ENCODE results near the gene IL3.

The IL3 gene

DNA sequence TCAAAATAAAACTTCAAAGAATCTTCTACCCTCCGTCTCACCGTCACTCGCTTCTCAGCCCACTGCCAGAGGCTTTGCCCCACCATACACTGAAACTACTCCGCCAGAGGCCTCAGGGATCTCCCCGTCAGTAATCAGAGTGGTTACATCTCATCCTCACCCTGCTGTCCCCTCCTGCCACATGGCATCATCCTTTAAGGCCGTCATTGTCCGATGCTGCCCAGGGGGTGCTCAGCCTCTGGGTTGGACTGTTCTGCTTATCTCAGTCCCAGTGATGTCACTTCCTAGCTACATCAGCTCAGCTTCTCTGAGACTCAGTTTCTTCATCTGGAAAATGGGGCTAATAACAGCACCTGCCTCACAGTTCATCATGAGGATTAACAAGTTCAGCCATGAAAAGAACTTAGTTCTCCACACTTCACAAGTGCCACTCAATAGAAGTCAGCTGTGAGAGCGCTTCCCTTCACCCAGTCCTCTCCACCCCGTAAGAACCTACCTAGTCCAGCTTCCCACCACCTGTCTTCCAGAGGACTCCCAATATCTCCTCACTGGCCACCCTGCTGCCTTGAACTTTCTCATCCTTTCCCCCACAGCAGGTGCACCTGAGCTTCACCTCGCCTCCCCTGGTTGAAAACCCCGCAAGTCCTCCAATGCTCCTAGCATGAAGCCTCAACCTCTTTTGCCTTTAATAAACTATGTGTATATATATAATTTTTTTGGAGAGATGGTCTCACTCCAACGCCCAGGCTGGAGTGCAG, 2.8 kb upstream of the IL3 start:
- no peak for DNase-seq

DNA sequence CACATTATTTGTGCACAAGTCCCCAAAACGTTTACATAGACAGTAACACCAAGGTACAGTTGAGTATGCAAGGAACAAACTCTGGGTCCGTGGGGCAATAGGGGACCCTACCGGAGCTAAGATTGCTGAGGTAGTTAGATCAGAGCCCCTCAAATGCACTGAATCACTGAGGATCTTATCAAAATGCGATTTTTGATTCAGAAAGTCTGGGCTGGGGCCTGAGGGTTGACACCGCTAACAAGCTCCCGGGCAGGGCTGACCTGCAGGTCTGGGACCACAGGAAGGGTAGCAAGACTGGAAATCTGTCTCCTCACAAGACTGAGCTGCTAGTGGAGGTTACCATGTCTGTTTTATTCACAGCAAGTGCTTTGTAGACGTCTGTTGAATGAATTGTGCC, 1.8 kb upstream of the IL3 start:
- DNase-seq: no peak

DNA sequence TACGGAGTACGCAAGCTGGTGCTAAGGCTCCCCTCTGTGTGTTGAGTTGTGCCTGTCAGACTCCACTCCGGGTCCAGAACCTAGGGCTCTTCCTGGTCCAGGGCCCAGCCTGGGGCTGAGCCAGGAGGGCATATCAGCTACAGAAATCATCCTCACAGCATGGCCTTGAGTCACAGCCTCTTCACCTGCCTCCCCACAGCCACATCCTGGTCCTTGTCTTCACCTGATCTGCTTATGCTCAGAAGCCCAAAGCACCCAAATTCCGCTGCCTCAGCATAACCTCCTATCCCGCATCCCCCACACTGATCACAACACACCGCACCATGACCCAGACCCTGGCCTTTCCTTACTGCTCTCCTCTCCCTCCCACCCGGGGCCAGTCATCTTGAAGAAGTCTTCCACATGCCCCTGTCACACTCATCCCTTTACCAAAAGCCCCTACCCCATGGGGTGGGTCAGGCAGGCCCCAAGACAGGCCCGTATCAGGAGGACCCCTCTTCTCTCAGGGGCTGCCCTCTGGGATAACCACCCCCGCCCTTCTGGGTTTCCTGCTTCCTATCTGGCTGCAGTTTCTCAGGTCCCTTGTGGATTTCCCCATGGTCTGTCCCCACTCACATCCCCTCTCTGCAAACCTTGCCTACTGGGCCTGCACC, 1.3 kb upstream of the IL3 start:
- no peak for DNase-seq

DNA sequence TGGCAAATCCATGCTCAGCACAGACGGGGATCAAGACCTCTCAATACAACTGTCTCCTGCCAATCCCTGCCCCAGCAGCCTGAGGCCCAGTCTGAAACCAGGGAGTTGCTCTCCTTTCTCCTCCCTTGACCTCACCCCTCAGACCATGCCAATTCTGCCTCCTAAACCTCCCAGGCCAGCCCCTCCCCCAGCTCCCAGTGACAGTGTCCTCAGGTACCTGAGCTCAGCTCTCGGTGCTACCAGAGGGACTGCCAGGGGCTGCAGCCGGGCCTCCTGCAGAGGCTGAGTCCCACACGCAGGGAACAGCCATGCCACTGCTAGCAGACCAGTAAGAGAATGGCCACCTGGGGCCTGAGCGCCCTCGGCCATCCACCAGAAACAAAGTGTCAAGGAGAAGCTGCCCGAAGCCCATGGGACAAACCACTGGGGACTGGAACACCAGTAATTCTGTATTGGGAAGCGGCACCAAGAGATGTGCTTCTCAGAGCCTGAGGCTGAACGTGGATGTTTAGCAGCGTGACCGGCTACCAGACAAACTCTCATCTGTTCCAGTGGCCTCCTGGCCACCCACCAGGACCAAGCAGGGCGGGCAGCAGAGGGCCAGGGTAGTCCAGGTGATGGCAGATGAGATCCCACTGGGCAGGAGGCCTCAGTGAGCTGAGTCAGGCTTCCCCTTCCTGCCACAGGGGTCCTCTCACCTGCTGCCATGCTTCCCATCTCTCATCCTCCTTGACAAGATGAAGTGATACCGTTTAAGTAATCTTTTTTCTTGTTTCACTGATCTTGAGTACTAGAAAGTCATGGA, 557 bp upstream of the IL3 start:
- DNase-seq: no peak

DNA sequence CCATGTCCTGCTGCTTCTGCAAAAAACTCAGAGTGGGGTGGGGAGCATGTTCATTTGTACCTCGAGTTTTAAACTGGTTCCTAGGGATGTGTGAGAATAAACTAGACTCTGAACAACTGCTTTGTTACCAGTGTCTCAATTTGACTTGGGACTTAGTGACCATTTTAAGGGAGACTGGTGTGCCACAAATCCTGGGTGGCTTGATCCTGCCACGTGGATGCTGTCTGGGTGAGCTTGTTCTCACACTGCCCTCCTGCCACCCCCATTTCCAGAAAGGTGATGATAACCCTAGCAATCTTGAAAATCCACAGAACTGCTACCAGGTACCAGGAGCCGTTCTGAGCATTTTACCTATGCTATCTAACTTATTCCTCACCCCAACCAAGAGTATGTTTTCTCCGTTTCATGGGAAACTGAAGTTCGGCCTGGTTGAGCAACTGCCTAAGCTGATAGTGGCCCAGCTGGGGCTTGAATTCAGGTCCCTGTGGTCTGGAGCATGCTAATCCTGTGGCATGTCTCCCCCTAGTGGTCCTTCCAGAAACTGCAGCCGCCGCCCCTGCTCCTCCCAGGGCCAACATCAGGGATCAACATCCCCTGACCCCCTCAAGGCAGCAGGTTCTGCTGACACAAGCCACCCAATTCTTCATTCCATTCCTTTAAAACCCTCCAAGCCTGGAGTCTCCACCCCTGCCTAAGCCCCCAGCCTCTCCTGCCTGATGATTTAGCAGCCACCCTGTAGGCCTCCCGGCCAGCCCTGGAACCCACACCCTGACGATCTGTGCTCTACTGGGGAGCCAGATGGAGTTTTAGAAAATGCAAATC, 2.8 kb downstream of the IL3 start:
- no peak for DNase-seq

DNA sequence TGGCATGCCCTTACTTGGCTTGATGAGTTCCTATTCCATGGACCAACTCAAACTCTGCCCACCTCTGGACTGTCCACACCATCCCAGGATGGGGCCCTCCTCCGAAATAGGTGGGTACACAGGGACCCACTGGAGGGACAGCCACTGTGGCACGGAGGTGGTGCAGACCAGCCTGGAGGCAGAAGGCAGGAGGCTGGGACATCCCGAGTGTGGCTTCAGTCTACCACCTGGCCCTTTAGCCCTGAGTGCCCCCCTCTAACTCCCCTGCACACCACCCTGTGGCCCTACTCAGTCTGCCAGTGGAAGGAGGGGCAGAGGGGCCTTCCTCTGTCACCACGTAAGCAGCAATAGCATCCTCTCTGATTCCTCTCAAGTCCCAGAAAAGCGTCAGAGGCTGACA, 3.7 kb downstream of the IL3 start:
- DNase-seq: no peak

DNA sequence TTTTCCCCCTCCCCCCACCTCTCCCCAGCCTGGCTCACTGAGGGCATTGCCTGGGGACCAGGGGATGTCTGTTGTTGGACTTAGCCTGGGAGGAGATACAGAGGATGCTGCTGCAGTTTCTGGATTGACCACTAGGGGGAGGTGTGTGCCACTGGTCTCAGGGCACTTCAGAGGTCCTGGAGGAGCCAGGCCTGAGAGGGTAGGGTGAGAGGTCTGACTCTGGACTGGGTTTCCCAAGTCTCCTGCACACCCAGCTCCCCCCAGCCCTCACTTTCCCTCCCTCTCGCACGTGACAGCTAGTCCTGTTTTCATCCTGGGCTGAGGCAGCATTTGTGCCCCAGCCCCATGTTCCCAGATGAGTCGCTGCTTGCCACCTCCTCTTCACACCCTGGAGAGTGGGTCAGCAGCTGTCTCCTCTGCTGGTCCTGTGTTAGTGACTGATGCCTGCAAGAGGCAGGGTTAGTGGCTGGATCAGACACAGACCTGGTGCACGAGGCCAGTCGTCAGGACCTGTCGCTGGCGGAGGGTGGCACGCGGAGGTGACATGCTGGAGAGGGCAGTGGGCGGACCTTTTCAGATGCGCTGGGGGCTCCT, 4.4 kb downstream of the IL3 start:
- no peak for DNase-seq

DNA sequence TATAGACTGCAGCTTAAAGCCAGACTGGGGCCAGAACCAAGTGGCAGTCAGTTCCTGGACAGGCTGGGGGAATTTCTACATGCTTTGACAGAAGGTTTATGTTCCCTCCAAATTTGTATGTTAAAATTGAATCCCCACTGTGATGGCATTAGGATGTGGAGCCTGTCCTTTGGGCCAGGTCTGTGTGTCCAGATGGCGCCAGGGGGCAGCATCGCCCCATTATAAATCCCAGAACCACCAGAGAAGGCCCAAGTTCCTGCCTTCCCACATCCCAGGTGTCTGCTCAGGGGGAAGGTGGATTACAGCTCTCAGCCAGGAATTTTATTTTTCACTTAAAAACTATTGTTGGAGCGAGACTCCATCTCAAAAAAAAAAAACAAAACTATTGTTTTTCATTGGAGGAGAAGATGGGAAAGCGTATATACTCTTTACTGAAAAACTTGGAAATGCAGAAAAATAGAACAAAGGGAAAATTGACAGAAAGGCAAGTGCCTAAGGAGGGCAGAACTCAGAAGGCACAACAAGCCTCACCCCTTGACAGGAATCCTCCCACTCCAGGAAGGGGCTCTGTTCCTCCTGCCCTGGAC, 5.0 kb downstream of the IL3 start:
- DNase-seq: no peak

DNA sequence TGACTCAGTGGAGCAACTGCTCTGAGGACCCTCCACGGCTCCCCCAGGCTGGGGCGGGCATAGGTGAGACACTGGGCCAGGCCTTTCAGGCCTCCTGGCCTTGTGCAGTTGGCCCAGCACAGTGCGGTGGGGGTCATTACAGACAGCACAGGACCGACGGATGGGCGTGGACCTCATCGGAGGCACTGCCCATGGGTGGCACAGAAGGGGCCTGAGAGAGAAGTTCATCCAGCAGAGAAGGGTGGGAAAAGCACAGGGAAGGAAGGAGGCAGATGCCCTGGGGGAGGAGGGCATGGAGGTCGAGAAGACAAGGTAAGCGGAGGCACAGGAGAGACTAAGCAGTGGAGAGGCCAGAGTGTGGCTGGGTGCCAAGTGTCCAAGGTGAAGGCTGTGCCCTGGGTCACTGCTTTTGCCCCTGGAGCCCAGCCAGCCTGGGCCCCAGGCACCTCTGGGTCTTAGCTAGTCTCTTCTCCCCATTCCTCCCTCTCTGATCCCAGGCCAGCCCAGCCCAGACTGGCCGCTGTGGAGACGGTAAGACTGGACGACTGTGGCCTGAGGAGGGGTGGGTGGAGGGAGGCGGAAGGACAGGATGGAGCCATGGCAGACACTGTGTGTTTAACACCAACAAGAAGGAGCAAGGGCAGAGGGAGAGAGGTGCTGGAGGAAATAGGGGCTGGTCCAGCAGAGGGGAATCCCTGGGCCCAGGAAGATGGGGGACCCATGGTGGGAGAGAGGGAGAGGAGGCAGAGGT, 5.7 kb downstream of the IL3 start:
- DNase-seq: no peak

DNA sequence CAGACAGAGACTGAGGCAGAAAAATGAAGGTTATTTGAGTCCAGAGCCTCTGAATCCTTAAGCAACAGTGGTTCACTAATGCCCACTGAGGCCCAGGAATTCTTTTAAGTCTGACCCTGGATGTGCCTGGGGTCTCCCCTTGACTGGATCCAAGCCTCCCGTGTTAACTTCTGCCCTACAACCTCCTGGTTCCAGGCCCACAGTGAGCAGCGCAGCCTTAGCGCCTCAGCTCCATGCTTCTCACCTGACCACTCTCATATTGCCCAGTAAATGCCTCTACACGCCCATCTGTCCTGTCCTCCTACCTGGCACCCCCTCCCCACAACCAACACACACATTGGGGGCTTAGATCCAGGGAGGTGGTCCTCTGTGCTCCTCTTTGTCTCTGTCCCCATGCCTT, 6.4 kb downstream of the IL3 start:
- no peak for DNase-seq

DNA sequence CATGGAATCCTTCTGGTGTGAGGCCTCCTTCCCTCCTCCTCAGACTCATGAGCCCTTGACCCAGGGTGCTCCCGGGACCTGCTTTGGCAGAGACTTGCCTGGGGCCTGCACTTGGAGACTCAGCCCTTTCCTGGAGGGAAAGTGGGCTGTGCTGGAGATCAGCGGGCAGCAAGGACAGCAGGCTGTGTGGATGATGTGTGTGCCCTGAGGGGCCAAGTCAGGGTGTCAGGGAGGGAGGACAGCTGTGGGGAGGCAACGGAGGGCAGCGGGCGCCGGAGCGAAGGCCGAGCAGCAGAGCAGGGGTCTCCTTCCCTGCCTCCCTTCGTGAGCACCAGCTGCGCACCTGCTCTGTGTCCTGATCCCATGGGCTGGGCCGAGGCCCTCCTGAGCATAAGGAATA, 7.0 kb downstream of the IL3 start:
- no peak for DNase-seq

DNA sequence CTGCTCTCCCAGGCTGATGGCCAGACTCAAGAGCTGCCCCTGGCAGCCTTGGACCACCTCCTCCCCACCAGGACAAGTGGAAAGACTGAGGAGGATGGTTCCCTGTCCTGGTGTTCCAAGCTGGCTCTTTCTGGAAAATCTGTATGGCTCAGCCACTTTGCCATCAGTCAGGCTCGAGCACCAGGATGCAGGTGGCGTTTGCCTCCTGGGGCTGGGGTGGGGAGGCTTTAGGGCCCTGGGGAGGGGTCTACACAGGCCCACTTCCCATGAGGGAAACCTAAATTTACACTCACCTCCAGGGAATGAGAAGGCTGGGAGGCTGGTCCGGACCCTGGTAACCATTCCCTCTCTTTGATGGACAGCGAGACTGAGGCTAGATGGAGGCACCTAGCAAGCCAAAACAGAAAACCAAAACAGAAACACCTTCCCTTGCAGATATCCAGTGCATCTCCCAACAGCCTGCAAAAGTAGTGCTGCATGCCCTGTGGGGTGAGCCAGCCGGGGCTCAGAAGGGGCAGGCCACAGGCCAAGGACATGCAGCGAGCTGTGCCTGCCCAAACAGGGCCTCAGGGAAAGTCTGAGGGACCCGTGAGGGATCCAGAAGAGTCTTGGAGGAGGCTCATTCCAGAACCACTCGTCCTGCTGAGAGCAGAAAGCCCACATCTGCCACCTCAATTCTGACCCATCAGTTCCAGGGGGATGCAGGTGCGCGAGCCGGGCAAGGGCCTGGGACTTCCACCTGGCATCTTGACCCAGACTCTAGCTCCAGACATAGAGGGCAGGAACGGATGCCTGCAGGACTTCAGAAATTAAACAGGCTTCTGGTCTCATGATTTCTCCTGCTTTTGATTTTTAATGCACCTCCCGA, 7.7 kb downstream of the IL3 start:
- no peak for DNase-seq

DNA sequence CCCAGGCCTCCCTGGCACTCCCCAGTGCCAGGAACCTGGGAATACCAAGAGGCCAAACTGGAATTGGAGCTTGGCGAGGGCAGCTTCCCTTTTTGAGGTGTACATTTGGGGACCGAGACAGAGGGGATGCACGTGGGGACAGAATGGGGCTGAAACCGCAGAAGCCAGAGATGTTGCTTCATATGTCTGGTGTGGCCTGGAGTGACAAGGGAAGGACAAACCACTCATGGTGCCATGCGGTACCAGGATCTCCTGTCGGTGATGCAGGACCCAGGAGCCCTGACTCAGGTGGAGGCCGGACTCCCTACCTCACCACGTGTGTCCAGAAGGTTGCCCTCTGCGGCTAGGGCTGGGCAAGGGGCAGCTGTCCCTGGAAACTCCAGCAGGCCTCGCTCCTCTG, 9.1 kb downstream of the IL3 start:
- no peak for DNase-seq

DNA sequence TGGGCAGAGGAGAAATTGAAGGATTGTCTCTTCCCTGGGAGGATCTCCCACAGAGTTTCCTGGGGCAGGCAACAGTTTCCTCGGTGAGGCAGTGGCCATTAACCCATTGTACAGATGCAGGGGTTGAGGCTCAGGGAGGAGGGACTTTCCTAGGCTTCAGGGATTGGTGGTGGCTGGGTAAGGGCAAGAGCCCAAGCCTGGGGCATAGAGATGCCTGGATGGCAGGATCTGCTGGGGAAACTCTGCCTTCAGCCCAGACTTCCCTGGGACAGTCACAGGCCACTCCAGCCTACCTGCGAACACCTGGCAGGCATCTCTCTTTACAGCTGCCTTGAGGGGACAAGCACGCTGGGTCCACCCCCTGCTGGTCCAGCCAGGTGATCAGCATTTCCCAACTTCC, 9.5 kb downstream of the IL3 start:
- DNase-seq: no peak

DNA sequence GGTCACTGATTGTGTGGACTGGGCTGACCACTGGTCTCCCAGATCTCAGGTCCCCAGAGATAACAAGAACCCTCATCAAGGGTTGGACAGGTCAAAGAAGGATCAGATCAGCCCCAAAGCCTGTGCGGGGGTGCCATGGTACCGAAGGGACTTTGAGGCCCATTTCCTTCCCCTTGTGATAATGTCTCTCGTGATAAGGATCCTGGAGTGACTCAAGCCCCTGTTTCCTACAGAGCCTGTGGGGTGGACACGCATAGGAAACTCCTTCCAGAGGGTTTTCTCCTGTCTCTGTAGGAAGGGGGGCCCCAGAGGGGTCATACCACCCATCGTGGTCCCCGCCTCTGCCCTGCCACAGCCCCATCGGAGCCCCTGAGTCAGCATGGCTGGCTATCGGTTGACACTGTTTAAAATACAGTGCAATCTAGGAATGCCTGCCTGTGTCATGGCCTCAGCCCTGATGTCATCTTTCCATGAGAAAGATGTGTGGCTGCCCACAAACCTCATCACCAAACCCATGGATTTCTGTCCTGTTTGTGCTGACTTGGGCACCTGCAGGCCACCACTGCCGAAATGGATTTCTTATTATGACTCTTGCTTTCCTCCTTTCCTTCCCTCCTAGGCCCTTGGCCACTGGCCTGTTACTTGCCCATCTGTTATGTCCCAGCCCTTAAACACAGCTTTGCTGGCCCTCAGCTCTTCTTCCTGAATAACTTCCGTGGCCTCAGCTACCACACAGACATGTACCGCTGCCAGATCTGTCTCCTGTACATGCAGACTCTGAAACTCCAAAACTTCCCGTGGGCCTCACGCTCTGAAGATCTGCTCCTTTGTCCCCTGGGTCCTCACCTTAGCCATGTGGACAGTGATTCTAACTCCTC, 10.2 kb downstream of the IL3 start:
- DNase-seq: no peak

DNA sequence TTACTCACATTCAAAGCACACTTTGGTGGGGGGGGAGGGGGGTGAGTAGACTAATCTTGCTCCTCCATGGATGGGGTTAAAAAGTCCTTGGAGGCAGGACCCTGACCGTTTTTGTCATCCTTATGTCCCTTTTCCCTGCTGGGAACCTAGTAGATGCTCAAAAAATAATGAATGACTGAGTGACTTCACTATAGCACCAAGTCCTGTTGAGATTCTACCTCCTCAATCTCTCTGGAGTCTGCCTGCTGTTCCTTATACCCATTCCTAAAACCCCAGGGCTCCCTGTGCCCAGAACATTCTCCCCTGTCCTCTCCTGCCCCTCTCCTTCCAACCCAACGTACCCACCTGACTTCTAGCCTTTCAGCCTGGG, 10.9 kb downstream of the IL3 start:
- DNase-seq: no peak

DNA sequence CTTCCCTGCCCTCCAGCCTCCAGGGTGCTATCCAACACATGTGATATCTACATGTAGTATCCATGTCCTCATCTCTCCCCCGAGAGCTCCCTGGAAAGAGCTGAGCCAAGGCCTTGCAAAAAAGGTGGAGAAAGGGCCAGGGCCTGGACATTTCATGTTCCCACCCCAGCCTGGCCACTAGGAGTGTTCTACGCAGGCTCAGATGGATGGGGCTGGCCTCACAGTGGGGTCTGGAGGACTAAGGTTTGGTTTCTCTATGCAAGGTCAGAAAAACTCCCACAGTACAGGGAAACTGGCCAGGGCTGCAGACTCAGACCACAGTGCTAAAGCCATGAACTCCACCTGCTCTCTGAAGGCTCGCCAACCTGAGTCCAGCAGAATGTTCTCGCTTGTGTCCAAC, 11.6 kb downstream of the IL3 start:
- no peak for DNase-seq

DNA sequence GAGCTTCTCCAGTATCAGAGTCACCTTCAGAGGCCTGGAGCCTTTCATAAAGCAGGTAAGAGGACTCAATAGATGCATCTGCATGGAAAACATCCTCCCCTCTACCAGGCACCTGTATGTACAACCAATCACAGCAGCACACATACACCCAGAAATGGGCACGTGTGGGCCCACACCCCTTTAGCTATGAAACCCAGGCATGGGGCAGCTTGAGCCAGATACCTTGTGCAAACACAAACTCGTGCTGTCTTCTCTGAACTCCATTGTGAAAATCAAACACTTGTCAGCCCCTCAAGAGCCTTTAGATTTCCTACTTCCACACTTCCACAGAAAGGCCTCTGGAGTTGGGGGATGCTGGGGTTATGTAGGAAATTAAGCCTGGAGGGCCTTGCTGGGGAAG, 12.1 kb downstream of the IL3 start:
- no peak for DNase-seq

DNA sequence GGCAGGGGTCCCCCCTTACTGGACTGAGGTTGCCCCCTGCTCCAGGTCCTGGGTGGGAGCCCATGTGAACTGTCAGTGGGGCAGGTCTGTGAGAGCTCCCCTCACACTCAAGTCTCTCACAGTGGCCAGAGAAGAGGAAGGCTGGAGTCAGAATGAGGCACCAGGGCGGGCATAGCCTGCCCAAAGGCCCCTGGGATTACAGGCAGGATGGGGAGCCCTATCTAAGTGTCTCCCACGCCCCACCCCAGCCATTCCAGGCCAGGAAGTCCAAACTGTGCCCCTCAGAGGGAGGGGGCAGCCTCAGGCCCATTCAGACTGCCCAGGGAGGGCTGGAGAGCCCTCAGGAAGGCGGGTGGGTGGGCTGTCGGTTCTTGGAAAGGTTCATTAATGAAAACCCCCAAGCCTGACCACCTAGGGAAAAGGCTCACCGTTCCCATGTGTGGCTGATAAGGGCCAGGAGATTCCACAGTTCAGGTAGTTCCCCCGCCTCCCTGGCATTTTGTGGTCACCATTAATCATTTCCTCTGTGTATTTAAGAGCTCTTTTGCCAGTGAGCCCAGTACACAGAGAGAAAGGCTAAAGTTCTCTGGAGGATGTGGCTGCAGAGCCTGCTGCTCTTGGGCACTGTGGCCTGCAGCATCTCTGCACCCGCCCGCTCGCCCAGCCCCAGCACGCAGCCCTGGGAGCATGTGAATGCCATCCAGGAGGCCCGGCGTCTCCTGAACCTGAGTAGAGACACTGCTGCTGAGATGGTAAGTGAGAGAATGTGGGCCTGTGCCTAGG, 13.0 kb downstream of the IL3 start, which contains the start of gene CSF2:
Gene CSF2, plus strand, starts transcription at position 559 of the 783 bp plus-strand sequence. Its CDS starts 35 bp downstream, at position 594.
- DNase-seq: no peak
